Epithelial cell of prostate (primary cell): ENCODE data around the gene LPCAT1.
"Not testable (repeated sequence)": the region's sequence is repeated elsewhere in the genome, so short reads cannot be mapped to it uniquely, and the experiment has no call there.

Experiments used
- DNase-seq: peaks from one replicate; pipeline ENCODE4 v3.0.0-alpha.2; 2011; ENCODE audit warnings: low read depth, low spot score
- H3K27ac ChIP-seq: fragments of 450-650 bp; 2 replicates; pipeline ENCODE4 v1.5.1; 2017; ENCODE audit warnings: mild to moderate bottlenecking

LPCAT1 gene

GRCh38 chr5:1525624-1526189 is 1.9 kb upstream of the LPCAT1 start:
- no peak overlapping the region for H3K27ac ChIP-seq
- DNase-seq, result no peak

GRCh38 chr5:1524799-1525623 is 1.3 kb upstream of the LPCAT1 start:
- no peak for DNase-seq

GRCh38 chr5:1524481-1524798 is 680 bp upstream of the LPCAT1 start:
- no peak overlapping the region for H3K27ac ChIP-seq
- DNase-seq, result no peak

More at GRCh38 chr5:1524799-1525623, 1.3 kb upstream of the LPCAT1 start:
- H3K27ac ChIP-seq, result no peak overlapping the region

- H3K27ac ChIP-seq, result peak overlapping the region; percentile 7
Observed at GRCh38 chr5:1523480-1523792, 324 bp downstream of the LPCAT1 start.

GRCh38 chr5:1522601-1523479 is 920 bp downstream of the LPCAT1 start:
- peak overlapping the region; percentile 7 for H3K27ac ChIP-seq
- DNase-seq, result no peak

More at GRCh38 chr5:1523480-1523792, 324 bp downstream of the LPCAT1 start:
- DNase-seq, result no peak

GRCh38 chr5:1521671-1522600 is 1.8 kb downstream of the LPCAT1 start:
- no peak overlapping the region for H3K27ac ChIP-seq
- no peak for DNase-seq

GRCh38 chr5:1520791-1521453 is 2.8 kb downstream of the LPCAT1 start:
- no peak overlapping the region for H3K27ac ChIP-seq
- DNase-seq, result no peak

GRCh38 chr5:1519631-1520210 is 4.0 kb downstream of the LPCAT1 start:
- no peak for DNase-seq
- no peak overlapping the region for H3K27ac ChIP-seq

- H3K27ac ChIP-seq, result no peak overlapping the region
- DNase-seq, result no peak
Observed at GRCh38 chr5:1517838-1518237, 5.9 kb downstream of the LPCAT1 start.

GRCh38 chr5:1516615-1517601 is 6.9 kb downstream of the LPCAT1 start:
- no peak for DNase-seq
- peak overlapping the region; percentile 78 for H3K27ac ChIP-seq

- peak overlapping the region; percentile 78 for H3K27ac ChIP-seq
- peak; percentile 80 for DNase-seq
Observed at GRCh38 chr5:1515921-1516571, 7.7 kb downstream of the LPCAT1 start.

- no peak for DNase-seq
- H3K27ac ChIP-seq, result no peak overlapping the region
Observed at GRCh38 chr5:1515311-1515920, 8.3 kb downstream of the LPCAT1 start.

GRCh38 chr5:1514819-1515310 is 8.9 kb downstream of the LPCAT1 start:
- not testable (repeated sequence) for DNase-seq, H3K27ac ChIP-seq

GRCh38 chr5:1514027-1514818 is 9.5 kb downstream of the LPCAT1 start:
- no peak for DNase-seq
- no peak overlapping the region for H3K27ac ChIP-seq

- no peak overlapping the region for H3K27ac ChIP-seq
- no peak for DNase-seq
Observed at GRCh38 chr5:1513326-1514026, 10.3 kb downstream of the LPCAT1 start.
